ENCODE results near the gene HSP90AB1.
A peak's percentile ranks its signal among the peaks of the same experiment; 100 is the strongest.

Gene HSP90AB1

GRCh38 chr6:44224029-44224964 is 22.6 kb upstream of the HSP90AB1 start:
- no peaks in the 10 kb centered on the region for H3K27me3 ChIP-seq (ENCODE audit: control insufficient read depth, insufficient read depth, low read length)
- H3K4me1 ChIP-seq (ENCODE audit: control insufficient read depth, insufficient read depth, low read length): peaks cover 26% of the 10 kb centered on the region
- peak overlapping the region; percentile 90 for H3K4me3 ChIP-seq (ENCODE audit: low read depth, low read length)
- H3K36me3 ChIP-seq (ENCODE audit: control insufficient read depth, insufficient read depth, low read length): peaks cover 14% of the 10 kb centered on the region
- H3K9me3 ChIP-seq (ENCODE audit: control insufficient read depth, insufficient read depth, low read length): no peaks in the 10 kb centered on the region
- H3K9ac ChIP-seq (ENCODE audit: low read depth, low read length): peak overlapping the region; percentile 4

DNA sequence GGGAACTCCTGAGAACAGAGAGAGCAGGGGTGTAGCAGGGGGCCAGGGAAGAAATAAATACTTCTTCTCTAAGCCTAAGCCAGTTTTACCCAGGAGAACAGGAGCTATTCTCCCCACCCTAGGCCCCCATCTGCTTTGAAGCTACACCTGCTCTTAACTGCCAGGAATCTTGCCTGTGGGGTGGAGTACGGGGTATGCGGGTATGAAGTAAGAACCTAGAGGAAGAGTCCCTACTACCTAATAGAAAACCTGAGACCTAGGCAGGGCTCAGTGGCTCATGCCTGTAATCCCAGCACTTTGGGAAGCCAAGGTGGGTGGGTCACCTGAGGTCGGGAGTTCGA is 22.0 kb upstream of the HSP90AB1 start:
- Histone ChIP-seq H3K4me3 (ENCODE audit: low read depth, low read length) (peak overlapping the region; percentile 90), H3K36me3 (ENCODE audit: control insufficient read depth, insufficient read depth, low read length) (peaks cover 20% of the 10 kb centered on the region), H3K9ac (ENCODE audit: low read depth, low read length) (no peak overlapping the region), H3K9me3 (ENCODE audit: control insufficient read depth, insufficient read depth, low read length) (no peaks in the 10 kb centered on the region), H3K4me1 (ENCODE audit: control insufficient read depth, insufficient read depth, low read length) (peaks cover 26% of the 10 kb centered on the region), H3K27me3 (ENCODE audit: control insufficient read depth, insufficient read depth, low read length) (no peaks in the 10 kb centered on the region)

DNA sequence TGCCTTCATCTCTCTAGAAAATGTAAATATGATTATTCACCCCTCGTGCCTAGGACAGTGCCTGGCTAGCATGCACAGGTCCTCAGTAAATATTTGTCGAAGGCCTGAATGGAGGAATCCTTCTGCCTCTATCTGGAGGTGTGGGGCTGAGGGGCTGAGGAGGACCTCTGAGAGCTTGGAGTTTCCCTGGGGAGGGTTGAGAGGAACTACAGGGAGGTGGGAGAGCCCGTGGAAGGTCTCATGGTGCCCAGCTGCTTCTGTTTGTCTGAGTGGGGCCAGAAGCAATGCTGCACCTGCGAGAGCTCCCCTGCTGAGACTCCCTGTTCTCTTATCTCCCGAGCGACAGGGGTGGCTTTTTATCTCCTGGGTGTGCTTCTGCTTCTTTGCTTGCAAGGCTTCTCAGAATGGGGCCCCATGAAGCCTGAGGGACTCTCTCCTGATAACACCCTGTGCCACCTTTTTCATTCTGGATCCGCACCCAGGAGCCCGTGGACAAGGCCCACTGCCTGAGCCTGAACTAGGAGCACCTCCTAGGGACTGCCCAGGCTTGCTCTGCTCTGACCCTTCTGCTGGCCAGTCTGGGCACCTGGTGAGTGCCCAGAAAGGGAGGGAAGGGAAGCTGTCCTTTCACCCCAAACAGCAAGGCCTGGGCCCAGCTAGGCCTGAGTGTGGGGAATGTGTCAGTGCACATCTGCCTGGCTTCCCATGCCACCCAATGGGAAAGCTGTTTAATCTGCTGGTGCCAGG is 21.1 kb upstream of the HSP90AB1 start:
- Histone ChIP-seq H3K36me3 (ENCODE audit: control insufficient read depth, insufficient read depth, low read length) (peaks cover 26% of the 10 kb centered on the region), H3K4me3 (ENCODE audit: low read depth, low read length) (peak overlapping the region; percentile 18), H3K4me1 (ENCODE audit: control insufficient read depth, insufficient read depth, low read length) (peaks cover 26% of the 10 kb centered on the region), H3K27me3 (ENCODE audit: control insufficient read depth, insufficient read depth, low read length) (no peaks in the 10 kb centered on the region), H3K9me3 (ENCODE audit: control insufficient read depth, insufficient read depth, low read length) (no peaks in the 10 kb centered on the region), H3K9ac (ENCODE audit: low read depth, low read length) (peak overlapping the region; percentile 24)

- Histone ChIP-seq H3K4me3 (ENCODE audit: low read depth, low read length) (no peak overlapping the region), H3K9me3 (ENCODE audit: control insufficient read depth, insufficient read depth, low read length) (no peaks in the 10 kb centered on the region), H3K27me3 (ENCODE audit: control insufficient read depth, insufficient read depth, low read length) (no peaks in the 10 kb centered on the region), H3K4me1 (ENCODE audit: control insufficient read depth, insufficient read depth, low read length) (peaks cover 23% of the 10 kb centered on the region), H3K9ac (ENCODE audit: low read depth, low read length) (peak overlapping the region; percentile 24), H3K36me3 (ENCODE audit: control insufficient read depth, insufficient read depth, low read length) (peaks cover 30% of the 10 kb centered on the region)
Measured at GRCh38 chr6:44226368-44227147, 20.3 kb upstream of the HSP90AB1 start.

- H3K4me3 ChIP-seq (ENCODE audit: low read depth, low read length): no peak overlapping the region
- no peaks in the 10 kb centered on the region for H3K9me3 ChIP-seq (ENCODE audit: control insufficient read depth, insufficient read depth, low read length)
- no peaks in the 10 kb centered on the region for H3K27me3 ChIP-seq (ENCODE audit: control insufficient read depth, insufficient read depth, low read length)
- peaks cover 36% of the 10 kb centered on the region for H3K36me3 ChIP-seq (ENCODE audit: control insufficient read depth, insufficient read depth, low read length)
- peaks cover 20% of the 10 kb centered on the region for H3K4me1 ChIP-seq (ENCODE audit: control insufficient read depth, insufficient read depth, low read length)
- no peak overlapping the region for H3K9ac ChIP-seq (ENCODE audit: low read depth, low read length)
Measured at GRCh38 chr6:44227148-44227793, 19.6 kb upstream of the HSP90AB1 start.

- Histone ChIP-seq H3K9ac (ENCODE audit: low read depth, low read length) (no peak overlapping the region), H3K4me1 (ENCODE audit: control insufficient read depth, insufficient read depth, low read length) (peaks cover 20% of the 10 kb centered on the region), H3K4me3 (ENCODE audit: low read depth, low read length) (no peak overlapping the region), H3K36me3 (ENCODE audit: control insufficient read depth, insufficient read depth, low read length) (peaks cover 42% of the 10 kb centered on the region), H3K9me3 (ENCODE audit: control insufficient read depth, insufficient read depth, low read length) (no peaks in the 10 kb centered on the region), H3K27me3 (ENCODE audit: control insufficient read depth, insufficient read depth, low read length) (no peaks in the 10 kb centered on the region)
Measured at GRCh38 chr6:44228031-44228430, 18.9 kb upstream of the HSP90AB1 start.

GRCh38 chr6:44228433-44228832 is 18.5 kb upstream of the HSP90AB1 start:
- no peak overlapping the region for H3K4me3 ChIP-seq (ENCODE audit: low read depth, low read length)
- no peak overlapping the region for H3K9ac ChIP-seq (ENCODE audit: low read depth, low read length)
- no peaks in the 10 kb centered on the region for H3K27me3 ChIP-seq (ENCODE audit: control insufficient read depth, insufficient read depth, low read length)
- H3K36me3 ChIP-seq (ENCODE audit: control insufficient read depth, insufficient read depth, low read length): peaks cover 44% of the 10 kb centered on the region
- no peaks in the 10 kb centered on the region for H3K9me3 ChIP-seq (ENCODE audit: control insufficient read depth, insufficient read depth, low read length)
- peaks cover 20% of the 10 kb centered on the region for H3K4me1 ChIP-seq (ENCODE audit: control insufficient read depth, insufficient read depth, low read length)

DNA sequence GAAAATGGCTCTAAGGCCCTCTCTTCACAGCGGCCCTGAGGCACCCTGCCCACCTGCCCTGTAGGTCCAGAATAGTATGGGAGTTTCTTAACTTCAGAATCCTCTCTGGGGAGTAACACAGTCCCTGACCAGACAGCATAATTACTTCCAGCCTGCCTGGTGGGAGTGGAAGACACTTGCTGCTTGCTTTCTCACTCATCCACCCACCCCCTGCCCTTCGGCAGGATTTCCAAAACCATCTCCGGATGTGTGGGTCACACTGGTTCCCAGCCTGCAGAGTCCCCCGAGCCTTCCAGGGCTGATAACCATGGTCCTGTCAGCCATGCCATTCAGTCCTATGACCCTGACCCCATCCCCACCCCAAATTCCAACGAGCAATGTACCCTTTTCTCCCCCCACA is 18.1 kb upstream of the HSP90AB1 start:
- Histone ChIP-seq H3K4me3 (ENCODE audit: low read depth, low read length) (no peak overlapping the region), H3K27me3 (ENCODE audit: control insufficient read depth, insufficient read depth, low read length) (no peaks in the 10 kb centered on the region), H3K4me1 (ENCODE audit: control insufficient read depth, insufficient read depth, low read length) (peaks cover 20% of the 10 kb centered on the region), H3K9me3 (ENCODE audit: control insufficient read depth, insufficient read depth, low read length) (no peaks in the 10 kb centered on the region), H3K9ac (ENCODE audit: low read depth, low read length) (no peak overlapping the region), H3K36me3 (ENCODE audit: control insufficient read depth, insufficient read depth, low read length) (peaks cover 44% of the 10 kb centered on the region)

DNA sequence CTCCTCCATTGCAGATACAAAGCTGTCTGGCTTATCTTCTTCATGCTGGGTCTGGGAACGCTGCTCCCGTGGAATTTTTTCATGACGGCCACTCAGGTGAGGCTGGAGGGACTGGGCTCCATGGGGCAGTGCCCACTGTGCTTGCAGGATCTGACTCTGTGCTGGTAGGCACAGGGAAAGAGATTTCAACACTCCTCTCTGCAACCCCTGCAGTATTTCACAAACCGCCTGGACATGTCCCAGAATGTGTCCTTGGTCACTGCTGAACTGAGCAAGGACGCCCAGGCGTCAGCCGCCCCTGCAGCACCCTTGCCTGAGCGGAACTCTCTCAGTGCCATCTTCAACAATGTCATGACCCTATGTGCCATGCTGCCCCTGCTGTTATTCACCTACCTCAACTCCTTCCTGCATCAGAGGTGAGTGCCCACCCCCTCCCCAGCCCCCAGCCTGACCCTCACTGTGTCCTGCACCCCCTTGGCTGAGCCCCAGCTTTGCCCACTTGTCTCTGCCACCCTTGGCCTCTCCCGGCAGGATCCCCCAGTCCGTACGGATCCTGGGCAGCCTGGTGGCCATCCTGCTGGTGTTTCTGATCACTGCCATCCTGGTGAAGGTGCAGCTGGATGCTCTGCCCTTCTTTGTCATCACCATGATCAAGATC is 17.4 kb upstream of the HSP90AB1 start:
- Histone ChIP-seq H3K9ac (ENCODE audit: low read depth, low read length) (no peak overlapping the region), H3K9me3 (ENCODE audit: control insufficient read depth, insufficient read depth, low read length) (no peaks in the 10 kb centered on the region), H3K36me3 (ENCODE audit: control insufficient read depth, insufficient read depth, low read length) (peaks cover 44% of the 10 kb centered on the region), H3K4me1 (ENCODE audit: control insufficient read depth, insufficient read depth, low read length) (peaks cover 23% of the 10 kb centered on the region), H3K4me3 (ENCODE audit: low read depth, low read length) (no peak overlapping the region), H3K27me3 (ENCODE audit: control insufficient read depth, insufficient read depth, low read length) (no peaks in the 10 kb centered on the region)

- Histone ChIP-seq H3K27me3 (ENCODE audit: control insufficient read depth, insufficient read depth, low read length) (no peaks in the 10 kb centered on the region), H3K4me3 (ENCODE audit: low read depth, low read length) (no peak overlapping the region), H3K36me3 (ENCODE audit: control insufficient read depth, insufficient read depth, low read length) (peaks cover 44% of the 10 kb centered on the region), H3K9ac (ENCODE audit: low read depth, low read length) (no peak overlapping the region), H3K4me1 (ENCODE audit: control insufficient read depth, insufficient read depth, low read length) (peaks cover 21% of the 10 kb centered on the region), H3K9me3 (ENCODE audit: control insufficient read depth, insufficient read depth, low read length) (no peaks in the 10 kb centered on the region)
Measured at GRCh38 chr6:44230034-44230675, 16.7 kb upstream of the HSP90AB1 start.
